Anterior cingulate cortex (tissue), 58 donors: ENCODE measurements around the gene VAMP1.
A peak's percentile ranks its signal among the peaks of the same experiment; 100 is the strongest.
"Not testable (repeated sequence)": the region's sequence is repeated elsewhere in the genome, so short reads cannot be mapped to it uniquely, and the experiment has no call there.

ENCODE experiments used
- DNase-seq, 58 donors: peaks; one replicate each; lab custom pipeline; 2025; lab: John Stamatoyannopoulos, UW

VAMP1 gene, protein sequence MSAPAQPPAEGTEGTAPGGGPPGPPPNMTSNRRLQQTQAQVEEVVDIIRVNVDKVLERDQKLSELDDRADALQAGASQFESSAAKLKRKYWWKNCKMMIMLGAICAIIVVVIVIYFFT

DNA sequence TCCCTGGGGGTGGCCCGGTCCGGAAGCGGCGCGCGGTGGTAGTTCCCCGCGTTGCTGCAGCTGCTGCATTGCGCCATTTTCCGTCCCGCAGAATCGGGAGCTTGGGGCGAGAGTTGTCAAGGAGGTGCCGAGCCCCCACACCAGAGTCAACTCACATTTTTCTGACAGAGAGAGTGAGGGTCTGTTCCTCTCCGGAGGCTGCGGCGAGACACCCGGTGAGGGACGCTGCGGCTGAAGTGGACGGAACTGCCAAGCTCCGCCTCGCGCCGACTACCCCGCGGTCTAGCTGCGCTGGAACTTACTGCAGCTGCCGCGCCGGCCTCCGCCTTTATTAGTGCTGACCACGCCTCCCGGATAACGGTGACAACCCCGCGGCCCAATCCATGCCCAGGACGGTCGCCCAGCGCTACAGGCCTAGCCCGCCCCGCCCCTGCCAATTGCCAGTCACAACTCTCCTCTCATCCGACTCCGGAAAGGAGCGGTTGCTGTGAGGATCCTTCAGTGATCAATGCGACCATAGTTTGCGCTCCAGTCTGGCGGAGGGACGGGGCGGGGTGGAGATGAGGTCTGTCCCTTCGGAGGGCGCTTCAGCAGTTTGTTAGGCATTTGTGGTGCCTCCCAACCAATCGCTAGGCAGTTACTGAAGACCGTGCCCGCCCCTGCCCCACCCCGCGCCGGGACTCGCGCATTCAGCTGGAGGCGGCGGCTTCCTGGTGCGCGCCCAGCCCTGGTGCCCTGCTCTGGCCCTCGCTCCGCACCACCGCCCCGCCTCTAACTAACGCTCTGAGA lies at the start of gene VAMP1:
Gene VAMP1, minus strand, starts transcription at position 303 of the 789 bp plus-strand sequence. Its CDS starts 146 bp downstream, at position 157.
- peak; percentile 89 to 100 (median 99) for DNase-seq

DNA sequence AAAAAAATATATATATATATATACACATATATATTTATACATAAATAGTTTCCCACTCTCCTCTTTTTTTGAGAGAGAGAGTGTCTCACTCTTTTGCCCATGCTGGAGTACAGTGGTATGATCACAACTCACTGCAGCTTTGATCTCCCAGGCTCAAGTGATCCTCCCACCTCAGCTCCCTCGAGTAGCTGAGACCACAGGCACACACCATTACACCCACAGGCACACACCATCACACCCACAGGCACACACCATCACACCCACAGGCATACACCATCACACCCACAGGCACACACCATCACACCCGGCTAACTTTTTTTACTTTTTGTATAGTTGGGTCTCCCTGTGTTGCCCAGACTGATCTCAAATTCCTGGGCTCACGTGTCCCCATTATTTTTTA lies 49.7 kb upstream of the VAMP1 start:
- DNase-seq: no peak

DNA sequence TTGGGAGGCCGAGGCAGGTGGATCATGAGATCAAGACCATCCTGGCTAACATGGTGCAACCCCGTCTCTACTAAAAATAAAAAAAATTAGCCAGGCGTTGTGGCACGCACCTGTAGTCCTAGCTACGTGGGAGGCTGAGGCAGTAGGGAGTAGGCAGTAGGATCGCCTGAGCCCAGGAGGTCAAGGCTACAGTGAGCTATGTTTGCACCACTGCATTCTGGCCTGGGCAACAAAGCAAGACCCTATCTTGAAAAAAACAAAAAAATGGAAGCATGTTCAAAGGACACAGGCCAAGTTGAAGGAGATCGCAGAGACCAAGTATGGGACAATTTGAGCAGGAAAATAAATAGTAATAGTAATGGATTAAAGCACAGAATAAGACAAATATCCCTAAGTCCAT lies 37.6 kb upstream of the VAMP1 start:
- DNase-seq: no peak

DNA sequence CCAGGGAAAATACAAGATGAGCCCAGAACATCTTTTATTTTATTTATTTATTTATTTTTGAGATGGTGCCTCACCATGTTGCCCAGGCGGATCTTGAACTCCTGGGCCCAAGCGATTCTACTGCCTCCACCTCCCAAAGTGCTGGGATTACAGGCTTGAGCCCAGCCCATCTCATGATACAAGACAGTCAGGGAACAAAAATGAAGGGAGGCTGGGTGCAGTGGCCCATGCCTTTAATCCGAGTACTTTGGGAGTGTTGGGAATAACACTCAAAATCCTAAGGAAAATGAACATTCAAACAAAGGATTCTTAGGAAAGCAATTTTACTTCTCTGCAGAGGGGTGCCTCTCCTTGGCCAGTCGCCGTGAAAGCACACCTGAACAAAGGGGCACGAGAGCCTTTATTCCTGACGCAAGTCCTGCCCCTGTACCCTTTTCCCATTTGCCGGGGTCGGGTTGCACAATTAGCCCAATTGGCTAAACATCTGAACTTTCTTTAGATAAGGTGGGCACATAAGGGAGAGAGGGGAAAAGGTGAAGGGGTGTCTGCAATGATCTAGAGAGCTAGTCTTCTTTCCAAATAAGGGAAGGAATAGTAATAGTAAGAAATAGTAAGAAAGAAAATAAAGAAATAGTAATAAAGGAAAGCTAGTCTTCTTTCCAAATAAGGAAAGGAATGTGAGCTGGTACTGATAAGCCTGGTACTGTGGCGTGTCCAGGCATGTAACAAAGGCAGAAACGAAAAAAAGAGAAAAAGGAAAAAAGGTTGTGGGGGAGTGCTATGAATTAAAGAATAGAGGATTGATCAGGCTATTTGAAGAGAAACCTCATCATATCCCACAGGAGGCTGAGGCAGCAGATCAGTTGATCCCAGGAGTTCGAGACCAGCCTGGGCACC lies 36.9 kb upstream of the VAMP1 start:
- DNase-seq: no peak

DNA sequence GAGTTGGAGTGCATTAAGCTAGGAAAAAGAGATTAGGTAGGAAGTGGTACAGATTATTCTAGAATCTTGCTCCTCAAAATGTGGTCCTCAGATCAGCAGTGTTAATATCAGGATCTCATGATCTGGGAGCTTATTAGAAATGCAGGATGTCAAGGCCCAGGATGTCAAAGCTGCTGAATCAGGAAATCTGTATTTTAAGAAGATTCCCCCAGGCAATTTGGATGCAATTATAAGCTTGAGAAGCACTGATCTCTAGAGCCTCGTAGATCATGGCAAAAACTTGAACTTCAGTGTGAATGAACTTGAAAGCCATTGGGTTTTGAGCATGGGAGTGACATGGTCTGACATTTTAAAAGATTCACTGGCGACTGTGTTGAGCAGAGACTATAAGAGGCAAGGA lies 30.0 kb upstream of the VAMP1 start:
- DNase-seq: no peak

DNA sequence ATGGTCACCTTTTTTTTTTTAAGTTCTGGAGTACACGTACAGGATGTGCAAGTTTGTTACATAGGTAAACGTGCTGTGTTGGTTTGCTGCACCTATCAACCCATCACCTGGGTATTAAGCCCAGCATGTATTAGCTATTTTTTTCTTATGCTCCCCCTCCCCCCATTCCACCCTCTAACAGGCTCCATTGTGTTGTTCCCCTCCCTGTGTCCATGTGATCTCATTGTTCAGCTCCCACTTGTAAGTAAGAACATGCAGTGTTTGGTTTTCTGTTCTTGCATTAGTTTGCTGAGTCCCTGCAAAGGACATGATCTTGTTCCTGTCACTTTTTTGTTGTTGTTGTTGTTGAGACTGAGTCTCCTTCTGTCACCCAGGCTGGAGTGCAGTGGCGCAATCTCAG lies 26.8 kb upstream of the VAMP1 start:
- DNase-seq: peak in 19 of 58 donors; percentile 1 to 69 (median 17)

DNA sequence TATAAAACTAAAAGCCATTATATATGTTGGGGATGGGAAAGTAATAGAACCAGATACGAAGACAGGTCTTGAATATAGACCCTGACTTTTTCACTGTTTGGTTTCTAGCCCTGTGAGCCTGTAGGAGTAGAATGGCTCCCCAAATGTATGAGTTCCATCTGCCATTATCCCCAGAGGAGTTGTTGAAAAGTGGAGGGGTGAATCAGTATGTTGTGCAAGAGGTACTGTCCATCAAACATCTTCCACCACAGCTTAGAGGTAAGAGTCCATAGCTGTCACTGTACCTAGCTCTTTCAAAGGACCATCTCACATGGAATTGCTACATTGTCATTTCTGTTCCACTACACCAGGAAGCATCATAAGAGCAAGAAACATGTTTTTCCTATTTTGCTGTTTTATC lies 24.5 kb upstream of the VAMP1 start:
- no peak for DNase-seq

DNA sequence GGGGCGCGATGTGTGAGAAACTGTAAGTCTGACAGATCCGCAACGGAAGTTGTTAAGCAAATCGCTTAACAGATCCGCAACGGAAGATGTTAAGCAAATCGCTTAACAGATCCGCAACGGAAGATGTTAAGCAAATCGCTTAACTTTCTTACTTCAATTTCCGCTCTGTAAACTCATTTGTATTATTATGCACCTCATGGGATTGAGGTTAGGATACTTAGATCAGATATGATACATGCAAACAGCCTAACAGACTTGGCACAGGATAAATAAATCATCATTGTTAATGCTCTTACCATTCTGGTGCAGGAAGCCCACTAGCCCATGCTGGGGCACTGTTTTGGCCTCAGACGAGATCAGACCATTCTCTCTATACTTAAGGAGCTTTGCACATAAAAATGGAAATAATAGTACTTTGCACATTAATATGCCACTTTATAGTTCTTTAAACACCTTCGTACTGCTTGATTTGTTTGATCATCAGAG lies 23.8 kb upstream of the VAMP1 start:
- DNase-seq: no peak

DNA sequence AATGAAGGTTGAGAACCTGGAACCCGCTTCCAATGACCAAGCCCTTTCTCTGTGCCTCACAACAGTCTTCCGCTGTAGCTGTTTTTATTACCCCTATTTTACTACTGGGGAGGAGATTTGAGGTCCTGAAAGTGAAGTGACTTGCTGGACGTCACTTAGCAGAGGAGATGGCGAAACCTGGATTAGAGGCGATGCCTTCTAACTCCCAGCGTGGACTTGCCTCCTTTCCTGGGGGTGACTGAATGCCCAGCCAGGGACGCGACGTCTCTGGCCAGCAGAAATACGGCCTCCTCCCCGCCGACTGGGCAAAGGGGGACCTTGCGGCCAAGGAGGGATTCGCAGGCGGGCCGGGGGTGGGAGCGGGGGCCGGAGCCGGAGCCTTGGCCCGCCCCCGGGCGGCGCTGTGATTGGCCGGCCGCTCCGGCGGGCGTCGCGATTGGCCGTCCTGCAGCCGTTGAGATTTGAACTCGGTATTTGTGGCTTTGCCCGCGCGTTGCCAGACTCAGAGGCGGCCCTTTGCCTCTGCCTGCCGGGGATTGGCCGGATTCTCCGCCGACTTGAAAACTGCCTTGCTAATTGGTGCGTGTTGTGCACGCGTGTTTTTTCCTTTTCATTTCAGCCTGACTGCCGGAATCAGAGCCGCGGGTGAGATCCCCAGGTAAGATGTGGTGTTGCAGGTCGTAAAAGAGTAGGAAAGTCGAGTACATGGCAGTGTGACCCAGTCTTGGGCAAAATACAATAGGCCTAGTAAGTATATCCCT lies 23.2 kb upstream of the VAMP1 start, which contains the start of gene NCAPD2:
Gene NCAPD2, plus strand, starts transcription at position 606 of the 761 bp plus-strand sequence. CDS start 997 bp downstream, outside the sequence.
- peak; percentile 38 to 97 (median 94) for DNase-seq

DNA sequence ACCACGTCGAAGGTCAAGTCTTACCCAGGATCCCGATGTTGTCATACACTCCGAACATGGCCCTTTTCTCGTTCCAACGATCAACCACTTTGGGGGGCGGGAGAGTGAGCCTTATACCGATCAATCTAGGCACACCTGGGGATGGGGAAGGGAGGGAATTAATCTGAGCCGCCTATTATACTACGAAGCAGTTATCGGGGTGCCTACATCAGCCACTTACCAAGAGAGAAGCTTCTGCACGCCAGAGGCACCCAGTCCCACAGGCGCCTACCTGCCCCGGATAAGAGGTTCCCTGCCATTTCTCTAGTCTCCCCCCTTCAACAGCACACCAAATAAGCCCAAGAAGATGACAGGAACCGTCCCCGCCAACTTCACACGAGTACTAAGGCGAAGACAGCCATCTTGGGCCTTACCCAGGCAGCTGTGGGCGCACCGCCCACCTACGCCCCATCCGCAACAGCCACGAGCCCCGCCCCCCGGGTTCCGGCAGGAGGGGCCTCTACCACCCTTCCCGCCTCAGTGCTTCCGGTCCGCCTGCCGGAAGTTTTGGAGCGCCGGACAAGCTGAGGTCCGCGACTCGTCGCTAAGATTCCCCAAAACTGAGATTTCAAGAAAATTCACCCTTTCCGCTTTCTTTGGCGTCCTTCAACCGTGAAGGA lies 22.5 kb upstream of the VAMP1 start, which contains the start of gene MRPL51:
Gene MRPL51, minus strand, starts transcription at position 425 of the 659 bp plus-strand sequence. Its CDS starts 126 bp downstream, at position 299.
- DNase-seq: peak; percentile 26 to 98 (median 91)

DNA sequence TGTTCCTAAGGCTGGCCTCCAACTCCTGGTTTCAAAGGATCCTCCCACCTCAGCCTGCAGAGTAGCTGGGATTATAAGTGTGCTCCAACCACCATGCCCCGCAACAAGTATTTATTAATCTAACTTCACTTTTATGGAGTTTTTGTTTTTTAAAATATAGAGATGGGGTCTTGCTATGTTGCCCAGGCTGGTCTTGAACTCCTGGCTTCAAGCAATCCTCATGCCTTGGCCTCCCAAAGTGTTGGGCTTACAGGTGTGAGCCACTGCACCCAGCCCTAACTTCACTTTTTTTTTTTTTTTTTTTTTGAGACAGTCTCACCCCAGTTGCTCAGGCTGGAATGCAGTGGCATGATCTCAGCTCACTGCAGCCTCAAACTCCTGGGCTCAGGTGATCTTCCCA lies 20.2 kb upstream of the VAMP1 start:
- DNase-seq: not testable (repeated sequence)

DNA sequence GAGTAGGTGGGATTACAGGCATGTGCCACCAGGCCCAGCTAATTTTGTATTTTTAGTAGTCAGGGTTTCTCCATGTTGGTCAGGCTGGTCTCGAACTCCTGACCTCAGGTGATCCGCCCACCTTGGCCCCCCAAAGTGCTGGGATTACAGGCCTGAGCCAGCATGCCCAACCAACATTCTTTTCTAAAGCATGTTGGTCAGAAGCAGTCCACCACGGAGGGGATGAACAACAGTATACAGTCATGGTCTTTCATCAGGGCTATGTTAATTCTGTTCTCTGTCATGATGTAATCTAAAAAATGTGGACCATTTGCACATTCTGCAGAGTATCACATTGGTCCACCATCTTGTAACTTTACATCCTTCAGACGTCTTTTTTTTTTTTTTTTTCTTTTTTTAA lies 19.0 kb upstream of the VAMP1 start:
- DNase-seq: no peak

DNA sequence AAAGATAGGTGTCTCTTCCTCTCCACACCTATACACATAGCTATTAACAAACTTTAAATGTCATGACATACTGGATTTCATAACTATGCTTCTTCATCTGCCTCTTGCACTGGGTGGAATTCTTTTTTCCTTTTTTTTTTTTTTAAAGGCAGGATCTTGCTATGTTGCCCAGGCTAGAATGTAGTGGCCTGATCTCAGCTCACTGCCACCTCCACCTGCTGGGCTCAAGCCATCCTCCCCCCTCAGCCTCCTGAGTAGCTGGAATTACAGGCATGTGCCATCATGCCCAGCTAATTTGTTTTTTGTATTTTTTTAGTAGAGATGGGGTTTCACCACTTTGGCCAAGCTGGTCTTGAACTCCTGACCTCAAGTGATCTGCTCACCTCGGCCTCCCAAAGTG lies 17.8 kb upstream of the VAMP1 start:
- no peak for DNase-seq

DNA sequence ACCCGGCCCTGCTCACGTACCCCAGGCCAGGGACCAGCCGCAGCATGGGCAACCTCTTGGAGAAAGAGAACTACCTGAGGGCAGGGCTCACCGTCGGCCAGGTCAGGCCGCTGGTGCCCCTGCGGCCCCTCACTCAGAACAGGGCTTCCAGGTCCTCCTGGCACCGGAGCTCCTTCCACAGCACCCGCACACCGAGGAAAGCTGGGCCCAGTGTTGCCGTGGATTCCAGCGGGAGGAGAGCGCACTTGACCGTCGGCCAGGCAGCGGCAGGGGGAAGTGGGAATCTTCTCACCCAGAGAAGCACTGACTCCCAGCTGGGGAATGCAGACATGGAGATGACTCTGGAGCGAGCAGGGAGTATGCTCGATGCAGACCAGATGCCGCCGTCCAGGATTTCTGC lies 7.9 kb upstream of the VAMP1 start:
- DNase-seq: no peak

DNA sequence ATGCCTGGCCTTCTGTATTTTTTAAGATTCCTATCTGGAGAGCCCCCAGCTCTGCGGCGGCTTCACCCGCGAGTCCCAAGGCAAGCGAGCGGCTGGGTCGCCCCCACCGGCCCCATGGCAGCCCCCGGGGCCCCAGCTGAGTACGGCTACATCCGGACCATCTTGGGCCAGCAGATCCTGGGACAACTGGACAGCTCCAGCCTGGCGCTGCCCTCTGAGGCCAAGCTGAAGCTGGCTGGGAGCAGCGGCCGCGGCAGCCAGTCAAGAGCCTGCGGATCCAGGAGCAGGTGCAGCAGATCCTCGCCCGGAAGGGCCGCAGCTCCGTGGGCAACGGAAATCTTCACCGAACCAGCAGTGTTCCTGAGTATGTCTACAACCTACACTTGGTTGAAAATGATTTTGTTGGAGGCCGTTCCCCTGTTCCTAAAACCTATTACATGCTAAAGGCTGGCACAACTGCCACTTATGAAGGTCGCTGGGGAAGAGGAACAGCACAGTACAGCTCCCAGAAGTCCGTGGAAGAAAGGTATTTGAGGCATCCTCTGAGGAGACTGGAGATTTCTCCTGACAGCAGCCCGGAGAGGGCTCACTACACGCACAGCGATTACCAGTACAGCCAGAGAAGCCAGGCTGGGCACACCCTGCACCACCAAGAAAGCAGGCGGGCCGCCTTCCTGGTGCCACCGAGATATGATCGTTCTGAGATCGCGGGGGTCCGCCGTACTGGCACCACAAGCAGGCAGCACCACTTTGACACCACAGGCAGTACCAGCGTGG lies 7.3 kb upstream of the VAMP1 start:
- DNase-seq: not testable (repeated sequence)

DNA sequence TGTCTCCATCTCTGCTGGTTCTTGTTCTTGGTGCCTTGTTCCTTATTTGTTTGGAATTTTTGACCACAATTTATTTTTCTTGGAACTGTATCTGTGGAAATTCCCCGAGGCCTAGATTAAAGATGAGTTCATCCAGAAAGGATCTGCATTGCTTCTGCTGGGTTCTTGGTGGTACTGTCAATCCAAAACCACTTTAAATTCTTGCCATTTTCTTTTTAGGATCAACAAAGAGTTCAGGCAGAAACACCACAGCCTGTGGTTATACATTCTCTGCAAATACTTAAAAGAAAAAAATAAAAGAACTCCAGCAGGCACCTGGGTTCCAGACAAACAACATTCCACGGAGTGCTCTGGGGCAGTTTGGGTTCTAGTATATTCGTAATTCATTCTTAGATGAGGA lies 6.0 kb upstream of the VAMP1 start:
- DNase-seq: no peak

DNA sequence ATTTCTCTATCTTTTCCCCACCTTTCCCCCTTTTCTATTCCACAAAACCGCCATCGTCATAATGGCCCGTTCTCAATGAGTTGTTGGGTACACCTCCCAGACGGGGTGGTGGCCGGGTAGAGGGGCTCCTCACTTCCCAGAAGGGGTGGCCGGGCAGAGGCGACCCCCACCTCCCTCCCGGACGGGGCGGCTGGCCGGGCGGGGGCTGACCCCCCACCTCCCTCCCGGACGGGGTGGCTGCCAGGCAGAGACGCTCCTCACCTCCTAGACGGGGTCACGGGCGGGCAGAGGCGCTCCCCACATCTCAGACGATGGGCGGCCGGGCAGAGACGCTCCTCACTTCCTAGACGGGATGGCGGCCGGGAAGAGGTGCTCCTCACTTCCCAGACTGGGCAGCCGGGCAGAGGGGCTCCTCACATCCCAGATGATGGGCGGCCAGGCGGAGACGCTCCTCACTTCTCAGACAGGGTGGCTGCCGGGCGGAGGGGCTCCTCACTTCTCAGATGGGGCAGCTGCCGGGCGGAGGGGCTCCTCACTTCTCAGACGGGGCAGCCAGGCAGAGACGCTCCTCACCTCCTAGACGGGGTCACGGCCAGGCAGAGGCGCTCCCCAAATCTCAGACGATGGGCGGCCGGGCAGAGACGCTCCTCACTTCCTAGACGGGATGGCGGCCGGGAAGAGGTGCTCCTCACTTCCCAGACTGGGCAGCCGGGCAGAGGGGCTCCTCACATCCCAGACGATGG lies 4.9 kb upstream of the VAMP1 start:
- DNase-seq: not testable (repeated sequence)

DNA sequence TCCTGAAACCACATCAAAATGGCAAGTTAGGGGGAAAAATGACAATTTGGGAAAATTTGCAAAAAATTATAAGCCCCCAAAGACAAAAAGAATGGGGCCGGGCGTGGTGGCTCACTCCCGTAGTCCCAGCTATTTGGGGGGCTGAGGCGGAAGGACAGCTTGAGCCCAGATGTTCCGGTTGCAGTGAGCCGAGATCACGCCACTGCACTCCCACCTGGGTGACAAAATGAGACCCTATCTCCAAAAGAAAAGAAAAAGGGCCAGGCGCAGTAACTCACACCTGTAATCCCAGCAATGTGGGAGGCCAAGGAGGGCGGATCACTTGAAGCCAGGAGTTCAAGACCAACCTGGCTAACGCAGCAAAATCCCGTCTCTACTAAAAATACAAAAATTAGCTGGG lies 2.0 kb upstream of the VAMP1 start:
- no peak for DNase-seq
